Measurements from ENCODE around the gene DNER.
"Not testable (repeated sequence)": the region's sequence is repeated elsewhere in the genome, so short reads cannot be mapped to it uniquely, and the experiment has no call there.

DNER gene

DNA sequence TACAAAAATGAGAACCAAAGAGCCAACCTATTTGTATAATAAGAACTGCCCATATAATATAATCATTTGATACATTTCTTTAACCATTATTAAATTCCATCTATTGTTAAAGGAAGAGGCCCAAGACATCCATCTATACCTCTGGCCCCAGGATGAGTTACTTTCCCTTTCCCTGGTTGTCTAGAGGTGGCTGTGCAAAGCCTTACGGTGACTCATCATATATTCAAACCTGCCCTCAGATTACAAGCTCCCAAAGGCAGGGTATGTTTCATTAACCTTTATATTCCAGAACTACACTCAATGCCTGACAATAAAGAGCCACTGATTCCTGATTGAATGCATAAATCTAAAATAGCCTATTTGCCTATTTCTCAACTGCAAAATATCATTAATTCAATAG, 337.5 kb downstream of the DNER start:
- peak; percentile 14 for DNase-seq

DNA sequence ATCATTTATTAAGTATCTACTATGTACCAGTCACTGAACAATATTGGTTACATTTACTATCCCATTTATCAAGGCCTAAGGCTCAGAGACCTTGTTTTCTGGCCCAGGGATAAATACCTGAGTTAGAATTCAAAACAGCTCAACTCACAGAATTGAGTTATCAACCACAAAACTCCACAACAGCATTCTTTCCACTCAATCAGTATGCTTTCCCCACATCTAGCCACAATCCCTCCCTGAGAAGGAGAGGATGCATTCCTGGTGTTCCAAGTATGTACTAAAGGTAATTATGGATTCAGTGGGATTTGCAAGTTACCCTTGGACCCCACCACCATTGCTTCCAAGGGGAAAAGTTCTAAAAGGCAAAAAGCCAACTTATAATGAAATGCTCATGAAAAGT, 339.1 kb downstream of the DNER start:
- no peak for DNase-seq

DNA sequence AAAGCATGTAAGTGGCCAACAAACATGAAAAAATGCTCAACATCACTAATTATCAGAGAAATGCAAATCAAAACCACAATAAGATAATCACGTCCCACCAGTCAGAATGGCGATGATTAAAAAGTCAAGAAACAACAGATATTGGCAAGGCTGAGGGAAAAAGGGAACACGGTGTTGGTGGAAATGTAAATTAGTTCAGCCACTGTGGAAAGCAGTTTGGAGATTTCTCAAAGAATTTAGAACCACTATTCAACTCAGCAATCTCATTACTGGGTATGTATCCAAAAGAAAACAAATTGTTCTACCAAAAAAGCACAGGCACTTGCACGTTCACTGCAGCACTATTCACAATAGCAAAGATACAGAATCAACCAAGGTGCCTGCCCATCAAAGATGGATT, 341.0 kb downstream of the DNER start:
- DNase-seq: not testable (repeated sequence)

GRCh38 chr2:229372207-229372606, 342.1 kb downstream of the DNER start:
- no peak for DNase-seq

DNA sequence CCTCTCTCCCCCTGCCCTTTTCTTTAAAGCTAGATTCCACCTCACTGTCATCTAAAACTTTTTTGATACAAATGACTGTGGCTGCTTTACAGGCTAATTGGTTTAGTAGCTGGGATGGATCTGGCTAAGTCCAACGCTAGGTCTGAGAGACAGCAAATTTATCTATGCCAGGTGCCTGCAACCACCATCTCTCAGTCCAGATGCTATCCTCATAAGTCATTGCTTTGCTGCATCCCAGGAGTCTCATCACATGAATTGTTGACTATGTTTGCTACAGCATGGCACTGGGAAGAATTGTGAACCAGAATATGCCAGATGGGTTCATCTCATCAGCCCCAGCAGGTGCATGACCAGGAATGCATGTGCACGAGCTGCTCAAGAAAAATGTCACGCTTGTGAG, 343.3 kb downstream of the DNER start:
- no peak for DNase-seq

GRCh38 chr2:229370509-229370908, 343.8 kb downstream of the DNER start:
- DNase-seq: no peak

GRCh38 chr2:229363185-229363814, 351.1 kb downstream of the DNER start:
- DNase-seq: peak; percentile 56

- DNase-seq: no peak
These were observed 363.5 kb downstream of the DNER start for GRCh38 chr2:229350883-229351282.

DNA sequence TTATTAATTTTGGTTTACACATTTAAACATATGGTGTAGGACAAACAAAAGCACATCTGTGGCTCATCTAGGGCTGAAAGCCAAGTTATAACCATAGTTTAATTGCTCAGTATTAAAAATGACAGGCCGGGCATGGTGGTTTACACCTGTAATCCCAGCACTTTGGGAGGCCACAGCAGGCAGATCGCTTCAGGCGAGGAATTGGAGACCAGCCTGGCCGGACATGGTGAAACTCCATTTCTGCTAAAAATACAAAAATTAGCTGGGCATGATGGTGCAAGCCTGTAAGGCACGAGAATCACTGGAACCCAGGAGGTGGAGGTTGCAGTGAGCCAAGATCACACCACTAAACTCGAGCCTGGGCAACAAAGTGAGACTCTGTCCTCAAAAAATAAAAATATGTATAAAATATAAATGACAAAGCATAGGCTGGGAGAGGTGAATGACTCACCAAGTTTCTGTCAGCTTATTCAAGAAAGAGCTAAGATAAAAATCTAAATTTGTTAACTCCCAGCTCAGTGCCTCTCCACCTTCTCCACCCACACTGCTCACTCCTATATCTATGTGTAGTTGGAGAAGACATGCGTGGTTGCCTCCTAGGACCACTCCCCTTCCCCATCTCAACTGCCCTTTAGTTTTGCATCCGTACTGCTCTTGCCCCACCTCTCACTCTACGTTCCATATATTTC, 364.1 kb downstream of the DNER start:
- peak; percentile 15 for DNase-seq

DNA sequence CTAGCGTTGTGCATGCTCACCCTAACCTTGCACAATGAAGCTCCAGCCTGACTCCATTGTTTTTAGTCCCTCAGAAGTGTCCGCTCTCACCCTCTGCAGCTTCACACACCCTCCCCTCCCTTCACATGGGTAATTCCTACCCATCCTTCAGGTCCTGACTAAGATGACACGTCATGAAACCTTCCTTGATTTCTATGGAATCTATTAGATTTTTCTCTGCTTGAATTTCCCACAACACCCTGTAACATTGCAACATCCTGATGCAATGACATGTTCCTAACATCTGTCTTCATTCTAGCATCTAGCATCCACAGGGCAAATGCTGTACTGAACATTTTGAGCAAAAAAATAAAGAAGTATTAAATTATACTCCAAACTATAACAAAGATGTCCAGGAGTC, 366.2 kb downstream of the DNER start:
- peak; percentile 17 for DNase-seq

- no peak for DNase-seq
These were observed 367.4 kb downstream of the DNER start for GRCh38 chr2:229346816-229347540.

DNA sequence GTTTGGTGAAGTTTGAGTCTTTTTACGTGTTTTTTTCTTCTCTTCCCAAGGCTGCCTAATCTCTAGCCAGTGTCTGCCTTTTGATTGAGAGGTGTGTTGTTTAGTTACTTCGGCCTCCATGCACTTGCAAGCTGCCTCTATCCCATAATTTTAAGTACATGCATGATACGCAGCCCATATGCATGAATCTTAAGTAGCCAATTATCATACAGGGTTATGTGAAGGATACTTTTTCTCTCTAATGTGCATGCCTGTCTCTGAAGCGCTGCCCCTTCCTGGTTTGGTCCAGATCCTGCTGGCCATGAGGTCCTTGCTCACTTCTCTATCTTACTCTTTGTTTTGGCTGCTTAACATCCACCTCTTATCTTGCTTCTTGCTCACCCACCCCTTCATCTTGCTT, 369.4 kb downstream of the DNER start:
- DNase-seq: no peak

- peak; percentile 37 for DNase-seq
These were observed 370.2 kb downstream of the DNER start for GRCh38 chr2:229344151-229344551.

- no peak for DNase-seq
These were observed 370.7 kb downstream of the DNER start for GRCh38 chr2:229343661-229344060.

GRCh38 chr2:229342376-229342775, 372.0 kb downstream of the DNER start:
- DNase-seq: peak; percentile 23

DNA sequence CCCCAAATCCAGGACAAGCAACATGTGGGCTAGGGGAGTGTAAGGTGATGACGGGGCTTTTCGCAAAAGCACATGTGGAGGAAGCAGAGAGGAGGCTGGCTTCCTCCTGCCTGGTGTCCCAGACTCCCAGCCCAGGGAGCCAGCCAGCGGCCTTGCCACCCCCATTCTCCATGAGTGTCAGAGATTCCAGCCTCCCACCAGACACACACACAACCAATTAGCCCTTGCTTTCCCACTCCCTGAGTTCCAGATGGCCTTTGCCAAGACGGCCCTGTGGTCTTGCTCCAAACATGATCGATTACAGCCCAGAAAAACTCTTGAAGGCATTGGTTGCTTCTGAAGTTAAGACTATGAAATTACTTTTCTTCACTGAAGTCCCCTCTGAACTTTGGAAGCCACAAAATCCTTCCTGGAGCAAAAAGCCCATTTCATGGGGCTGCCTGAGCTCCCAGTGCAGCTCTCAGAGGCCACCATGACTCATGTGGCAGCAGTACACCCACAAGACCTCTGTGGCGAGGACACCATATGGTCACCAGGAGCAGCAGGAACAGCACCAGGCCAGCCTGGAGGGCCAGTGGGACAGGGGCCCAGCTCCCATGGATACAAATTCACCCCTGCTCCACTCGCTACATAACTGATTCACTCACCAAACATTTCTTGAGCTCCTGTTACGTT, 374.1 kb downstream of the DNER start:
- DNase-seq: peak; percentile 90

GRCh38 chr2:229339618-229340017, 374.7 kb downstream of the DNER start:
- peak; percentile 75 for DNase-seq

- DNase-seq: not testable (repeated sequence)
These were observed 375.2 kb downstream of the DNER start for GRCh38 chr2:229339171-229339570.

DNA sequence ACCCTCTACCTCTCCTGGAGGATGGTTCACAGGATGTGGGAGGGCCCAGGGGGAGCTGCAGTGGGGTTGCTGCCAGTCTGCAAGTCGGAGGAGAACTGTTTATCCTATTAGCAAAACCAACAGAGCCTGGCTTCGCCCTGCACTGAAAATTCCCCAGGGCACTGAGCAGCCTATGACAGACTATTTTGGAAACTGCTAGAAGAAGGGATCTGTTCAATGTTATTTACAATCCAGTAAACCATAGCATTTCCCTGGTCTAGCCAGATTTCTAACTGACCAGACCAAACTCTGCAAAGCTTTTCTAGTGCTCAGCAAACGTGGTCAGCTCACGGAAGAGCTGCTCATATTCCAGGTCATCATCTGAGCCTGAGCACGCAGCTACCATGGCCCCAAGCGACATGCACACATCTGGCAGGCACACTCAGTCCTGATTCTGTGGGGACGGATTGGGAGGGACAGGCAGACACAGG, 378.4 kb downstream of the DNER start:
- DNase-seq: no peak

DNA sequence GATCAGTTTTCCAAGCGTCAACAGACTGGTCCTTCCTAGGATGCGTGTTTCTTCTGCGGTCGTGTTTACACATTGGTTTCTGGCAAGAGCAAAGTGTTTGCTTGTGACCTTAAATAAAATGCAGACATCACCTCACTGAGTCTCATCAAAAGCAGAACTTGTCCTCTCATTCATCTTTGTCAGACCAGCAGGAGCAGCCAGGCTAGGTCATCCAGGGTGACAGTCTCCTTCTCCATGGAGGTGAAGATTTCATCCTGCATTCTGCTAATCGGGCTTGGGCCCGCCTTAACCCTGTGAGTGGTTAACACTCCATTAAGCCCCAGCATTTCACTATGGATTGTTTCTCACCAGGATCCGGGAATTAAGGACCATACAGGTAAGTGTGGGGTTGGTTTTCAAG, 379.0 kb downstream of the DNER start:
- no peak for DNase-seq

DNA sequence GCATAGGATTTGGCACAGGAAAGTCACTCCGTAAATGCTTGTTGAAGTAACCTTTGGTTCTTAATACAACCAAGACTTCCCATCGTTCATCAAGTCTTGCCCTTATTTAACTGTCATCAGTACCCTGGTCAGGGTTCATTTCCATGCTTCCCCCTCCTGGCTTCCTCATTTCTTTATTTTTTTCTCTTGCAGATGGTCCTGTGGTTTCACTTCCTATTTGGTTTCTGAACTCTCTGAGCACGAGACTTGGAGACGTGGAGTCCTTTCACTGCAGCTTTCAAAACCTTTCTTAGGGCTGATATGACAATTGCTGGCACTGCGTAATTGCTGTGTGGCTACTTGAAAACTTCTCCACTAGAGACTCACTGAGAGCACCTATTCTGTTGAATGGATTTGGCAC, 383.4 kb downstream of the DNER start:
- DNase-seq: peak; percentile 8

- DNase-seq: no peak
These were observed 394.8 kb downstream of the DNER start for GRCh38 chr2:229319558-229319957.

- no peak for DNase-seq
These were observed 400.2 kb downstream of the DNER start for GRCh38 chr2:229314117-229314516.

Measured in EL (cell line).